ENCODE measurements around the gene ASAP2.

The ASAP2 gene

DNA sequence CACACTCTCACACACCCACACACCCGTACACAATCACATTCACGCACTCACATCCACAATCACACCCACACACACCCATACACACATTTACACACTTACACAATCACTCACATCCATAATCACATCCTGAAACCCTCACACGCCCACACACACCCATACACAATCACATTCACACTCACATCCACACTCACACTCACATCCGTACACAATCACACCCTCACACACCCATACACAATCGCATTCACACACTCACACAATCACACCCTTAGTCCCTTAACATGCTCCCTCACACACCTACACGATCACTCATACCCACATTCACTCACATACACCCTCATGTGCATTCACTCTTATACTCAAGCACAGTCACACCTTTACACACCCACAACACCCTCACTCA, 110.9 kb downstream of the ASAP2 start:
- TF ChIP-seq, protein P1, sequence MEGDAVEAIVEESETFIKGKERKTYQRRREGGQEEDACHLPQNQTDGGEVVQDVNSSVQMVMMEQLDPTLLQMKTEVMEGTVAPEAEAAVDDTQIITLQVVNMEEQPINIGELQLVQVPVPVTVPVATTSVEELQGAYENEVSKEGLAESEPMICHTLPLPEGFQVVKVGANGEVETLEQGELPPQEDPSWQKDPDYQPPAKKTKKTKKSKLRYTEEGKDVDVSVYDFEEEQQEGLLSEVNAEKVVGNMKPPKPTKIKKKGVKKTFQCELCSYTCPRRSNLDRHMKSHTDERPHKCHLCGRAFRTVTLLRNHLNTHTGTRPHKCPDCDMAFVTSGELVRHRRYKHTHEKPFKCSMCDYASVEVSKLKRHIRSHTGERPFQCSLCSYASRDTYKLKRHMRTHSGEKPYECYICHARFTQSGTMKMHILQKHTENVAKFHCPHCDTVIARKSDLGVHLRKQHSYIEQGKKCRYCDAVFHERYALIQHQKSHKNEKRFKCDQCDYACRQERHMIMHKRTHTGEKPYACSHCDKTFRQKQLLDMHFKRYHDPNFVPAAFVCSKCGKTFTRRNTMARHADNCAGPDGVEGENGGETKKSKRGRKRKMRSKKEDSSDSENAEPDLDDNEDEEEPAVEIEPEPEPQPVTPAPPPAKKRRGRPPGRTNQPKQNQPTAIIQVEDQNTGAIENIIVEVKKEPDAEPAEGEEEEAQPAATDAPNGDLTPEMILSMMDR (IDR thresholded peaks at IDR 0.05; ENCODE audit: borderline replicate concordance, insufficient read depth, low read depth, low read length): no peak
- H3K4me3 ChIP-seq (ENCODE audit: low read depth, low read length): no peak overlapping the region

DNA sequence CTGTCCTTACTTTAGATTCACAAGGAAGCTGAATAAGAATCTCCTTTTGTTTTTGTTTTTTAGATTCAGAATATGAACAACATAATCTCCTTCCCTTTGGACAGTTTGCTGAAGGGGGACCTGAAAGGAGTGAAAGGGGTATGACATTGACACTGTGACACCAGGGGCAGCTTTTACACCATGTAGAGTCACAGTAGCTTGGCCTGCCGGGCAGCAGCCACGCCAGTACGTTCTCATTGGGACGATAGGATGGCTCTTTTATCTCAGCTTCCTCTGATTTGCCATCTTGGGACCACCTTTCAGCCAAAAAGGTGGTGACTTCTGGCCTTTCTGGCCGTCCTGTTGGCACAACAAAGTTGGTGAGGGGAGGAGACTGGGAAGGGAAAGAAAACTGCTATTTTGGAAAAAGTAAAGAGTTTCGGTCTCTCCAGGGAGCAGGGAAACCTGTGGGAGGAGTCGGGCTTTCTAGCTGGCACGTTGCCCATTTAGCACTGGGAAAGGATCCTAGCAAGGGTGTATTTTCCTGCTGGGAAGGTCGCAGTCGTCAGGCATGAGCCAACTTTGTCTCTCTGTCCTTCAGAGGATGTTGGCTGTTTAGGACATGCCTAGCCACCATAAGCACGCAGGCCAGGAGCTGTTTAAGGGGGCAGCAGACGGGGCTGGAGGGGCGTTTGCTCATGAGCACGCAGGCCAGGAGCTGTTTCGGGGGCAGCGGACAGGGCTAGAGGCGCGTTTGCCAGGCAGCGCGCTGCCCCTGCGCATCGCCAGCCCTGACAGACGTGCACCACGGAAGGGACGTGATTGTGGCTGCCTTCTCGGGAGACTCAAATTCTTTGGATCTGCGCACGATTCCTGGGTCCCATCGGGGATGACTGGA, 112.1 kb downstream of the ASAP2 start:
- no peak overlapping the region for H3K4me3 ChIP-seq (ENCODE audit: low read depth, low read length)
- TF ChIP-seq, protein P1 (IDR thresholded peaks at IDR 0.05; ENCODE audit: borderline replicate concordance, insufficient read depth, low read depth, low read length): no peak

DNA sequence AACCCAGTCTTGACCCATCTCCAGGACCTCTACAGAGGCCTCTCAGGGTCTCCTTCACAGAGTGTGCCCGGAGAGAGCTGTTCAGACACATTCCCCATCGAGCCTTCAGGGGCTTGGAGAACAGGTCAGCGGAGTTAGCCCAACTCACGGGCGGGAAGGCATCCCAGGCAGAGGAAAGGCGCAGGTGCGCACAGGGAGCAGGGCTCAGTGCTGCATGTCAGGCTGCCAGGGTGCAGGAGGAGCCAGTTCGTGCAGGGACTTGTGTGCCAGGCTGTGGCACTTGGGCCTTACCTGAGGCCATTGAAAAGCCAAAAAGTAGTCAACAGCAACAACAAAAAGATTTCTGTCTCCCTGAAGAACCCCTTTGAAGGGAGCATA, 112.7 kb downstream of the ASAP2 start:
- no peak overlapping the region for H3K4me3 ChIP-seq (ENCODE audit: low read depth, low read length)
- TF ChIP-seq, protein P1 (IDR thresholded peaks at IDR 0.05; ENCODE audit: borderline replicate concordance, insufficient read depth, low read depth, low read length): no peak

DNA sequence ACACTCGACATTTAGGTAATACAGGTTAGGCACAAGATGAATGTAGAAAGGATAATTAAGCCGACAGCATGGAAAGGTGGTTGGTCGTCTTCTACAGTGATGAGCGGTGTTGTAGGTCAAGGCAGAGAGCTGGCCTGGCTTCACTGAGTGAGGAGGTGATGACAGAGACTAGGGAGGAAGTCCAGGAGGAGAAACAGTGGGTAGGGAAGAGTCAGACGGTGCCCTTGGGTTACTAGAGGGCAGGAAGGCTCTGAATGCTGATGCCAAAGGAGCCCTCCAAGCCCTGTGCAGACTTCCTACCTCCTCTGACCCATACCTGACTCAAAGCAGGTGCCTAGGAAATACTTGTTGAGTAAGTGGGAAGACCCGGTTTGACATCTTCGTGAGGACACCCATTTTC, 116.0 kb downstream of the ASAP2 start:
- H3K4me3 ChIP-seq (ENCODE audit: low read depth, low read length): no peak overlapping the region
- TF ChIP-seq, protein P1 (IDR thresholded peaks at IDR 0.05; ENCODE audit: borderline replicate concordance, insufficient read depth, low read depth, low read length): no peak

DNA sequence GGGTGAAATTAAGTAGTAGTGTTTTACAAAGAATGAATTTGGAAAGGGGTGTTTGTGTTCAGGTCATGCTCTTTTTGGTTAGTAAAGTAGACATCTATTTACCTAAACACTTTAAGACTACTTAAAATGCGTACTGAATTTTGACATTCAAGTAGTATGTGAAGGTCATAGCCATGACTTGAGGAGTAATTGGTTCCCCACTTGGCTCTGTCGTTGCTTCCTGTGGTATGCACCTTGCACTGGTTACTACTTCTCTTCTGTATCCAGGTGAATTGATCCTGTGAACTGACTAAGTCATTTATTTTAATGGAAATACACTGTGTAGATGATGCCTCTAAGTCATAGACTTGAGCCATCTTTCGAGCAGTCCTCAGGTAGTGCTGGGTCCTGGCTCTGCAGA, 118.8 kb downstream of the ASAP2 start:
- no peak overlapping the region for H3K4me3 ChIP-seq (ENCODE audit: low read depth, low read length)
- TF ChIP-seq, protein P1 (IDR thresholded peaks at IDR 0.05; ENCODE audit: borderline replicate concordance, insufficient read depth, low read depth, low read length): no peak

DNA sequence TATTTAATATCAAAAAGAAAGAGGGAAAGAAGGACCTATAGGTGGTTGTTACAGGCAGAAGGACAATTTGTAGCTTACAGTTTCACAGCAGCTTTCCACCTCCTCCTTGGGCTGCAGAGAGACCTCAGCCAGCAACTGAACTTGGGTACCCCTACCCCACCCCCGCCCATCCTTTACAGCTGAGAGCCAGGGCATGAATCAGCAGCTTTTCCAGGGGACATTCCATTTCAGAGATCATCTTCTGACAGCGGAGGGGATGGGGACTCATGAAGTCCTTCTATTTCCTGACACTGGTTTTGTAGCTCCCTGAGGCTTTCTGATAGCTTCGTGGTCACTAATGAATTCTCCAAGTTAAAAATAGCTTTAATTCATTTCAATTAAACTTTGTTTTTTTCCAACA, 120.4 kb downstream of the ASAP2 start:
- no peak overlapping the region for H3K4me3 ChIP-seq (ENCODE audit: low read depth, low read length)
- TF ChIP-seq, protein P1 (IDR thresholded peaks at IDR 0.05; ENCODE audit: borderline replicate concordance, insufficient read depth, low read depth, low read length): no peak

DNA sequence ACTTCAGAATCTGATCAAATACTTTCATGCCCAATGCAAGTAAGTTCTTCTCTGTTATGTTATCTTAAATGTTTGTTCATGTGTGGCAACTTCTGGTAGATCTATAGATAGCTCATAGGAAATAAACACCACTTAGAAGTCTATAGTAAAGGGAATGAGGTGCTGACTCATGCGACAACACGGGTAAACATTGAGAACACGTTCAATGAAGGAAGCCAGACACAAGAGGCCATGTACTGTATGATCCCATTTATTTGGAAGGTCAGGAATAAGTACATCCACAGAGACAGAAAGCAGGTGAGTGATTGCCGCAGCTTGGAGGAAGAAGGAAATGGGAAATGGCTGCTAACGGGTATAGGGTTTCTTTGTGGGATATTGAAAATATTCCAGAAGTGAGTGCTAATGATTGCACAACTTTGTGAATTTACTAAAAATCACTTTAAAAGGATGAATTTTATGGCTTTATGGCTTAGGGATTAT, 121.3 kb downstream of the ASAP2 start:
- TF ChIP-seq, protein P1 (IDR thresholded peaks at IDR 0.05; ENCODE audit: borderline replicate concordance, insufficient read depth, low read depth, low read length): no peak

More for the DNA sequence above, 121.3 kb downstream of the ASAP2 start:
- no peak overlapping the region for H3K4me3 ChIP-seq (ENCODE audit: low read depth, low read length)

All from GM12875 (cell line).